H1 (cell line): Measurements from ENCODE around the gene B4GALNT3. TPM values are rescaled to one million over a fixed set of nuclear protein-coding genes. Genes with fewer than 3 reads are reported as not detected.

Source experiments
- CTCF ChIA-PET: fragments of 300-600 bp; sonication (Branson Sonifier 250); formaldehyde crosslinking; loops from one replicate; lab custom pipeline; 2021; ENCODE audit not compliant: partially characterized antibody; lab: Charles Lee
- POLR2A ChIA-PET: fragments of 300-600 bp; sonication (Branson Sonifier 250); formaldehyde crosslinking; loops from one replicate; lab custom pipeline; 2021; ENCODE audit warnings: inconsistent platforms; ENCODE audit not compliant: partially characterized antibody; lab: Charles Lee
- DNase-seq, 2 experiments: peaks; one replicate each; pipeline versions ENCODE4 v3.0.0 to v3.0.0-alpha.2; 2010 to 2022; ENCODE audit warnings: low spot score in 2 of 2, low read depth in 1 of 2, mixed read lengths in 1 of 2
- FAIRE-seq: peaks from 2 replicates; lab custom pipeline; 2011; peaks lifted over from hg19 to GRCh38; lab: Jason Lieb, UNC
- H2AFZ ChIP-seq: 2 replicates; pipeline ENCODE4 v1.8.1; 2012; ENCODE audit warnings: low read length, inconsistent platforms
- H2AK5ac ChIP-seq: 2 replicates; pipeline ENCODE4 v1.6.1; 2013; ENCODE audit warnings: low read depth, low read length
- H2BK120ac ChIP-seq: replicated peaks from 2 replicates; pipeline ENCODE3; 2013; ENCODE audit warnings: low read depth, low read length, inconsistent platforms
- H2BK12ac ChIP-seq: 2 replicates; pipeline ENCODE4 v1.6.1; 2013; ENCODE audit warnings: low read depth, low read length
- H2BK15ac ChIP-seq: 2 replicates; pipeline ENCODE4 v1.6.1; 2013; ENCODE audit warnings: low read length
- H2BK20ac ChIP-seq: 2 replicates; pipeline ENCODE4 v1.6.1; 2013; ENCODE audit warnings: low read length
- H2BK5ac ChIP-seq: 2 replicates; pipeline ENCODE4 v1.6.1; 2013; ENCODE audit warnings: low read depth, low read length
- H3K14ac ChIP-seq: 2 replicates; pipeline ENCODE4 v1.6.1; 2013; ENCODE audit warnings: inconsistent platforms; ENCODE audit not compliant: insufficient read length
- H3K18ac ChIP-seq: 2 replicates; pipeline ENCODE4 v1.6.1; 2013; ENCODE audit warnings: low read length; ENCODE audit errors: extremely low read depth
- H3K23ac ChIP-seq: 2 replicates; pipeline ENCODE4 v1.6.1; 2013; ENCODE audit warnings: inconsistent platforms; ENCODE audit not compliant: insufficient read length
- H3K23me2 ChIP-seq: 2 replicates; pipeline ENCODE4 v1.6.1; 2013; ENCODE audit warnings: low read depth, low read length
- H3K27ac ChIP-seq: 2 replicates; pipeline ENCODE4 v1.6.1; 2011; ENCODE audit warnings: low read depth, low read length, inconsistent platforms
- H3K27me3 ChIP-seq, 4 experiments: replicated peaks in 1 of 4; 1 replicate in 1 of 4; 2 replicates in 3 of 4; pipeline versions ENCODE4 v1.6.1 to v1.8.1; 2011 to 2013; ENCODE audit warnings: low read length in 3 of 4, mild to moderate bottlenecking in 3 of 4, inconsistent platforms in 2 of 4, mixed read lengths in 2 of 4, moderate library complexity in 1 of 4; ENCODE audit not compliant: control insufficient read depth in 3 of 4, insufficient read depth in 3 of 4; ENCODE audit errors: extremely low read depth in 1 of 4
- H3K36me3 ChIP-seq, 4 experiments: 2 replicates each; pipeline versions ENCODE4 v1.6.1 to v1.8.1; 2011 to 2013; ENCODE audit warnings: mild to moderate bottlenecking in 4 of 4, low read length in 3 of 4, moderate library complexity in 2 of 4, control low read depth in 1 of 4, inconsistent platforms in 1 of 4; ENCODE audit not compliant: insufficient read depth in 4 of 4, control insufficient read depth in 2 of 4
- H3K4ac ChIP-seq: replicated peaks from 2 replicates; pipeline ENCODE3; 2013; ENCODE audit warnings: low read length, low read depth, mixed read lengths, inconsistent platforms; ENCODE audit not compliant: insufficient read length
- H3K4me1 ChIP-seq, 4 experiments: replicated peaks in 1 of 4; 1 replicate in 1 of 4; 2 replicates in 3 of 4; pipeline versions ENCODE4 v1.6.1 to v1.8.1; 2011 to 2013; ENCODE audit warnings: low read length in 3 of 4, inconsistent platforms in 2 of 4, mixed read lengths in 1 of 4; ENCODE audit not compliant: insufficient read depth in 4 of 4, control insufficient read depth in 3 of 4
- H3K4me2 ChIP-seq, 2 experiments: 2 replicates each; pipeline versions ENCODE4 v1.6.1 to v1.8.1; 2011 to 2013; ENCODE audit warnings: low read depth in 2 of 2, low read length in 2 of 2, control low read depth in 1 of 2, inconsistent platforms in 1 of 2, mild to moderate bottlenecking in 1 of 2; ENCODE audit not compliant: insufficient read depth in 1 of 2
- H3K4me3 ChIP-seq, 4 experiments: fragments of 200-600, 300-600 bp in 1 of 4; sonication (generic), shearing (Covaris generic), sonication (Bioruptor Twin) in 1 of 4; 2 replicates each; pipeline versions ENCODE4 v1.5.1 to v1.8.1; 2011 to 2016; ENCODE audit warnings: low read length in 4 of 4, low read depth in 3 of 4, control low read depth in 2 of 4, inconsistent platforms in 2 of 4, mild to moderate bottlenecking in 2 of 4, mixed read lengths in 1 of 4, moderate library complexity in 1 of 4; ENCODE audit not compliant: insufficient read depth in 2 of 4; ENCODE audit errors: extremely low read depth in 1 of 4
- H3K56ac ChIP-seq: replicated peaks from 2 replicates; pipeline ENCODE3; 2013; ENCODE audit warnings: low read depth, mild to moderate bottlenecking, mixed read lengths, low read length, inconsistent platforms; ENCODE audit not compliant: insufficient read length
- H3K79me1 ChIP-seq: 2 replicates; pipeline ENCODE4 v1.6.1; 2013; ENCODE audit warnings: low read depth, low read length, control low read depth
- H3K79me2 ChIP-seq, 2 experiments: 2 replicates each; pipeline versions ENCODE4 v1.6.1 to v1.8.1; 2012 to 2013; ENCODE audit warnings: low read length in 2 of 2, mild to moderate bottlenecking in 2 of 2, inconsistent platforms in 1 of 2; ENCODE audit not compliant: insufficient read depth in 2 of 2, control insufficient read depth in 1 of 2
- H3K9ac ChIP-seq, 4 experiments: replicated peaks in 1 of 4; 1 replicate in 1 of 4; 2 replicates in 3 of 4; pipeline versions ENCODE4 v1.6.1 to v1.8.1; 2011 to 2013; ENCODE audit warnings: low read depth in 3 of 4, low read length in 3 of 4, control low read depth in 2 of 4, mild to moderate bottlenecking in 2 of 4, moderate library complexity in 2 of 4, inconsistent platforms in 1 of 4; ENCODE audit errors: extremely low read depth in 1 of 4
- H3K9me3 ChIP-seq, 2 experiments: 2 replicates each; pipeline versions ENCODE4 v1.6.1 to v1.8.1; 2012 to 2013; ENCODE audit warnings: mild to moderate bottlenecking in 2 of 2, moderate library complexity in 2 of 2, control low read depth in 1 of 2, inconsistent platforms in 1 of 2, low read depth in 1 of 2, low read length in 1 of 2, mixed read lengths in 1 of 2; ENCODE audit not compliant: insufficient read depth in 2 of 2
- H4K20me1 ChIP-seq, 2 experiments: replicated peaks in 1 of 2; 2 replicates each; pipeline versions ENCODE3 to v1.8.1; 2011 to 2013; ENCODE audit warnings: inconsistent platforms in 2 of 2, low read length in 2 of 2, mild to moderate bottlenecking in 1 of 2; ENCODE audit not compliant: insufficient read depth in 2 of 2, control insufficient read depth in 1 of 2
- H4K5ac ChIP-seq: 2 replicates; pipeline ENCODE4 v1.6.1; 2013; ENCODE audit warnings: low read length, low read depth, mixed read lengths, inconsistent platforms; ENCODE audit not compliant: insufficient read length
- H4K8ac ChIP-seq: 2 replicates; pipeline ENCODE4 v1.8.0; 2013; ENCODE audit warnings: mild to moderate bottlenecking, moderate library complexity, low read length, inconsistent platforms; ENCODE audit not compliant: insufficient read depth; ENCODE audit errors: extremely low read depth
- H4K91ac ChIP-seq: replicated peaks from 2 replicates; pipeline ENCODE3; 2013; ENCODE audit warnings: low read length, mixed read lengths, inconsistent platforms; ENCODE audit not compliant: insufficient read length
- CEBPB ChIP-seq: IDR thresholded peaks from 2 replicates; pipeline ENCODE4 v1.6.1; 2012; ENCODE audit warnings: low read depth, low read length
- WGBS, 2 experiments: shearing (Covaris generic) in 1 of 2; methylation state at CpG; one replicate each; pipeline versions ENCODE4 v1.1.6 to v1.1.7; 2013 to 2015; ENCODE audit warnings: low lambda C conversion rate in 2 of 2, mixed read lengths in 2 of 2, inconsistent platforms in 1 of 2, low coverage in 1 of 2, missing lambda C conversion rate in 1 of 2; ENCODE audit not compliant: insufficient replicate concordance in 2 of 2, insufficient coverage in 1 of 2, insufficient read length in 1 of 2; ENCODE audit errors: extremely low coverage in 1 of 2, missing lambda C conversion rate in 1 of 2; 5-methylcytosine and 5-hydroxymethylcytosine counted together
- polyA plus RNA-seq, 7 experiments: library from polyadenylated mRNA; depleted of rRNA in 3 of 7; stranded (reverse) in 5 of 7; unstranded in 2 of 7; fragments of >200 nt in 5 of 7; fragments of 200-250 nt in 2 of 7; gene quantifications; 1 replicate in 5 of 7; 2 replicates in 1 of 7; 4 replicates in 1 of 7; pipeline versions ENCODE4 v1.2.1 to v1.2.3, GENCODE V29; 2011 to 2013; ENCODE audit warnings: missing spikeins in 2 of 7, mixed read lengths in 2 of 7
- total RNA-seq: library from RNA; stranded (reverse); fragmentation: NEBNext Ultra II Directional; extraction: Animal tissue kit (Norgen Biotek cat#: 25700); gene quantifications from 2 replicates; pipeline ENCODE4 v1.2.1, GENCODE V29; 2021

Gene B4GALNT3
- total and polyA plus RNA-seq, 2 of the 8 experiments (the other 6 are each of a cell fraction or from before 2014, with no cell fraction given): 12.5 to 20.3 TPM

GRCh38 chr12:495466-495865, 35.7 kb downstream of the B4GALNT3 start:
- no peak overlapping the region for H3K4me3 ChIP-seq
- H3K56ac ChIP-seq: no peak overlapping the region
- no peak overlapping the region for H3K27ac ChIP-seq
- no peaks in the 10 kb centered on the region; a peak in 1 of 7 replicates for H3K4me1 ChIP-seq
- H3K9ac ChIP-seq: no peak overlapping the region
- no peak overlapping the region; the same call in 1 of the 2 replicates for H4K8ac ChIP-seq
- no peak overlapping the region for H2BK15ac ChIP-seq
- no peak overlapping the region for H2BK20ac ChIP-seq
- ChIA-PET CTCF (interaction anchor here (0.8 to 2.3 kb wide), 8 partner anchors 10 to 53 kb away, joined by 3 to 14 read pairs (median 4); no protein-coding TSS in a partner anchor), POLR2A (interaction anchor here (1.1 to 1.5 kb wide), 3 partner anchors 9 to 33 kb away, joined by 3 to 4 read pairs (median 3); no protein-coding TSS in a partner anchor)
- peaks cover 0 to 6% of the 10 kb centered on the region in 2 experiments; a peak in 3 of 4 replicates for H3K9me3 ChIP-seq
- no peaks in the 10 kb centered on the region for H3K36me3 ChIP-seq
- H3K4ac ChIP-seq: no peak overlapping the region
- no peak overlapping the region for H3K4me2 ChIP-seq
- H3K14ac ChIP-seq: no peak overlapping the region
- H2AK5ac ChIP-seq: no peak overlapping the region
- H3K79me1 ChIP-seq: 0 out of 2 replicates have a peak, but pooled peaks cover under 1% of the 10 kb centered on the region
- H4K5ac ChIP-seq: no peak overlapping the region
- no peaks in the 10 kb centered on the region for H3K79me2 ChIP-seq
- no peaks in the 10 kb centered on the region for H3K23me2 ChIP-seq
- no peak overlapping the region for H2BK120ac ChIP-seq
- no peak overlapping the region for H3K23ac ChIP-seq
- no peak overlapping the region for H3K18ac ChIP-seq
- no peak overlapping the region for H2BK12ac ChIP-seq
- no peaks in the 10 kb centered on the region for H4K20me1 ChIP-seq
- no peak for FAIRE-seq
- no peaks in the 10 kb centered on the region for H3K27me3 ChIP-seq
- no peak for TF ChIP-seq CEBPB
- no peak overlapping the region for H2AFZ ChIP-seq
- no peak for DNase-seq
- no peak overlapping the region for H4K91ac ChIP-seq
- 93% methylated on average over 3 of the region's 3 CpGs; no CpG with 5 or more reads in 1 of the 2 experiments for WGBS, 2 experiments
- H2BK5ac ChIP-seq: no peak overlapping the region
